A204.1 (cell line): ENCODE measurements around the gene ICAM2.

ENCODE experiments used
- FAIRE-seq: peaks from 2 replicates; lab custom pipeline; 2012; peaks lifted over from hg19 to GRCh38; lab: Jason Lieb, UNC

The ICAM2 gene

GRCh38 chr17:64020056-64020766 is at the start of gene ICAM2:
Gene ICAM2 (minus strand): TSS chr17:64020633. CDS start chr17:64006691, 13,942 bp downstream.
- FAIRE-seq = no peak

GRCh38 chr17:64070213-64070612 is 49.8 kb upstream of the ICAM2 start:
- no peak for FAIRE-seq

- FAIRE-seq = no peak
Measured at GRCh38 chr17:64069143-64069542, 48.7 kb upstream of the ICAM2 start.

GRCh38 chr17:64067657-64068056 is 47.2 kb upstream of the ICAM2 start:
- FAIRE-seq = no peak

- no peak for FAIRE-seq
Measured at GRCh38 chr17:64066716-64067115, 46.3 kb upstream of the ICAM2 start.

- FAIRE-seq = no peak
Measured at GRCh38 chr17:64065161-64065560, 44.7 kb upstream of the ICAM2 start.

GRCh38 chr17:64064331-64064730 is 43.9 kb upstream of the ICAM2 start:
- FAIRE-seq = no peak

- no peak for FAIRE-seq
Measured at GRCh38 chr17:64063766-64064224, 43.4 kb upstream of the ICAM2 start.

GRCh38 chr17:64063088-64063487 is 42.7 kb upstream of the ICAM2 start:
- no peak for FAIRE-seq

GRCh38 chr17:64061178-64061898 is 40.9 kb upstream of the ICAM2 start:
- FAIRE-seq = no peak

- no peak for FAIRE-seq
Measured at GRCh38 chr17:64060331-64060730, 39.9 kb upstream of the ICAM2 start.

GRCh38 chr17:64059756-64060155 is 39.3 kb upstream of the ICAM2 start:
- FAIRE-seq = no peak

GRCh38 chr17:64058621-64059020 is 38.2 kb upstream of the ICAM2 start:
- no peak for FAIRE-seq

GRCh38 chr17:64057701-64058263 is 37.3 kb upstream of the ICAM2 start:
- FAIRE-seq = no peak

- no peak for FAIRE-seq
Measured at GRCh38 chr17:64056269-64057005, 36.0 kb upstream of the ICAM2 start.

- no peak for FAIRE-seq
Measured at GRCh38 chr17:64055183-64056142, 35.0 kb upstream of the ICAM2 start.

- no peak for FAIRE-seq
Measured at GRCh38 chr17:64054304-64054703, 33.9 kb upstream of the ICAM2 start.

GRCh38 chr17:64053101-64053500 is 32.7 kb upstream of the ICAM2 start:
- no peak for FAIRE-seq

GRCh38 chr17:64051153-64051552 is 30.7 kb upstream of the ICAM2 start:
- no peak for FAIRE-seq

GRCh38 chr17:64048805-64049204 is 28.4 kb upstream of the ICAM2 start:
- no peak for FAIRE-seq

GRCh38 chr17:64045176-64045575 is 24.7 kb upstream of the ICAM2 start:
- no peak for FAIRE-seq
